NT2/D1 (cell line): ENCODE measurements around the gene MYO15B.

Source experiments
- DNase-seq: peaks from one replicate; pipeline ENCODE4 v3.0.0-alpha.2; 2011; ENCODE audit warnings: low read depth, low spot score
- H3K27me3 ChIP-seq: 2 replicates; pipeline ENCODE4 v1.6.0; 2011; ENCODE audit warnings: mild to moderate bottlenecking; ENCODE audit not compliant: insufficient read length, insufficient read depth
- H3K36me3 ChIP-seq: 2 replicates; pipeline ENCODE4 v1.6.1; 2011; ENCODE audit warnings: mild to moderate bottlenecking, low read length, mixed read lengths; ENCODE audit not compliant: insufficient read depth, insufficient read length
- H3K4me1 ChIP-seq: 2 replicates; pipeline ENCODE4 v1.5.1; 2011; ENCODE audit not compliant: insufficient read depth, insufficient read length
- H3K4me3 ChIP-seq: 2 replicates; pipeline ENCODE4 v1.5.1; 2011; ENCODE audit warnings: low read depth; ENCODE audit not compliant: insufficient read length
- H3K9ac ChIP-seq: 2 replicates; pipeline ENCODE4 v1.6.0; 2011; ENCODE audit warnings: low read depth; ENCODE audit not compliant: insufficient read length
- H3K9me3 ChIP-seq: 2 replicates; pipeline ENCODE4 v1.5.1; 2011; ENCODE audit warnings: mild to moderate bottlenecking, low read length; ENCODE audit not compliant: insufficient read depth
- SUZ12 ChIP-seq: IDR thresholded peaks from 2 replicates; pipeline ENCODE4 v1.6.1; 2011; ENCODE audit not compliant: insufficient read length, insufficient read depth; ENCODE audit errors: extremely low read depth
- YY1 ChIP-seq: IDR thresholded peaks from 2 replicates; pipeline ENCODE4 v1.6.1; 2011; ENCODE audit not compliant: insufficient read length, insufficient read depth
- ZNF274 ChIP-seq: IDR thresholded peaks from 2 replicates; pipeline ENCODE4 v1.6.1; 2011; ENCODE audit warnings: mild to moderate bottlenecking, low read depth, low read length

Gene MYO15B

DNA sequence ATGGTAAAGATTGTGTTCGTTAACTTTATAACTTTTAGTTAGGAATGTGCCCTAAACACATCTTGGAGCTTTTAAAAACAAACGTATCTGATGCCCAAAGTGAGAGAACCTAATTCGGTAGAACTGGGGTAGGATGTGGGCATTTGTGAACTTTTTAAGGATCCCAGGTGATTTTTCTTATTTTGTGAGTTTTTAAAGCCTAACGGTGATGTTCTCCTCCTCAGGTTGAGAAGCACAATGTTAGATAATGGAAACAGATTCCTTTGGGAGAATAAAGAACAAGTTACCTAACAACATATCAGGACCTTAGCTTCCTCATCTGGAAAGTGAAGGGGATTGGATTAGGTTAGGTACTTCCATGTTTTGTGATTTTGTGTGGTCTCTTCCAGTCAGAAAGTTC is 80.2 kb downstream of the MYO15B start:
- no peaks in the 10 kb centered on the region for H3K27me3 ChIP-seq
- peak overlapping the region; percentile 99 for H3K9ac ChIP-seq
- H3K9me3 ChIP-seq, result no peaks in the 10 kb centered on the region
- H3K4me1 ChIP-seq, result no peaks in the 10 kb centered on the region
- TF ChIP-seq SUZ12 (no peak), ZNF274 (no peak), YY1 (no peak)
- peak overlapping the region; percentile 99 for H3K4me3 ChIP-seq
- peaks cover 62% of the 10 kb centered on the region for H3K36me3 ChIP-seq
- DNase-seq, result no peak

DNA sequence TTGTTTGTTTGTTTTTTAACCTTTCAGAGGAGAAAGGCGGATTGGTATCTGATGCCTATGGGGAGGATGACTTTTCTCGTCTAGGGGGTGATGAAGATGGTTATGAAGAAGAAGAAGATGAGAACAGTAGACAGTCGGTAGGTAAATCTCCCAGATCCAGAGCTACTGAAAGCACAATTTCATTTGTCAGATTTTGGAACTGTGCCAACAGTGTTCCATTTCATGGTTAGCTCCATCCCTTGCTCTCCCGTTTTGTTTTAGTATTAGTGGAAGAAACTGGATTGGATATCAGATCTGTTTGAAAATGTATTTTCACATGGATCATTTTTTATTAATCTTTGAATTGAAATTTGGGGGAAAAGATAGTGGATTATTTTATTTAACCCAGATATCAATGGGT is 80.9 kb downstream of the MYO15B start:
- no peak for DNase-seq
- peaks cover 63% of the 10 kb centered on the region for H3K36me3 ChIP-seq

DNA sequence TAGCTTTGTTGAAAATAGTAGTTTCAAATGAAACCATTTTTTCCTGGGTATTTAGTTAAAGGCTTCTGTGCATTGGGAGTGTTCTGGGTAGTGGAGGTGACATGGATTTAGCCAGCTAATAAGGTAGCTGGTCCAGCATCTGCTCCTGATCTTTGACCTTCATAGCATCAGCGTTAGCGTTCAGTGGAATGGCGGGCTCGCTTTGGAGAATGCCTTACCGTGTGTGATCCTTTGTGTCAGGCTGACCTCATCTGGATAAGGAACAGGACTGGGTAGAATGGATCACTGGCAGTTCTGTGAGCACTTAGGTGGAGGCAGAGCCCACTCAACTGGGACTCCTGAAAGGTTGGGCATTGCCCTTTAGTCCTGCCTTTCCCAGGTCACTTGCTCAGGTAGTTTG is 83.3 kb downstream of the MYO15B start:
- Histone ChIP-seq H3K9me3 (no peaks in the 10 kb centered on the region), H3K9ac (no peak overlapping the region), H3K36me3 (peaks cover 61% of the 10 kb centered on the region), H3K4me1 (no peaks in the 10 kb centered on the region), H3K4me3 (no peak overlapping the region), H3K27me3 (no peaks in the 10 kb centered on the region)
- no peak for DNase-seq
- no peak for TF ChIP-seq ZNF274
- TF ChIP-seq YY1, result no peak

More for the DNA sequence above, 80.9 kb downstream of the MYO15B start:
- no peak for TF ChIP-seq SUZ12
- no peak for TF ChIP-seq ZNF274
- TF ChIP-seq YY1, result no peak
- Histone ChIP-seq H3K4me1 (no peaks in the 10 kb centered on the region), H3K9ac (no peak overlapping the region), H3K27me3 (no peaks in the 10 kb centered on the region), H3K4me3 (peak overlapping the region; percentile 99), H3K9me3 (no peaks in the 10 kb centered on the region)

DNA sequence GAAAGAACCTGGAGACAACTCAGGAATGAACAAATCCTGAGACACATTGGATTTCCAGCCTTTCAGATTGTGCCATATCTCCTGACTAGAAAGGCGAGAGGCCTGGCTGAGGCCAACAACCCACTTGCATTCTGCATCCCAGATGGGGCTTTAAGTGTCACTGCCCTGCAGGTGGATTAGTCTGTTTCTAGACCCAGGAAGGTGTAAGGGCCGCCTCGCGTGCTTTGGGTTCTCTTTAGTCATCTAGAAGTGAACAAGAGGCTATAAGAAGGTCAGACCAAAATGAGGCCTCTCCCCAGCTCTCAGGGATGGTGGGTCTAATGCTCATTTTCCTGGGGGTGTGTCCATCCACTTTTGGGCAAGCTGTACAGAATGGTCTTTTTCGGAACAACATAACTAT is 84.4 kb downstream of the MYO15B start:
- Histone ChIP-seq H3K27me3 (no peaks in the 10 kb centered on the region), H3K9ac (no peak overlapping the region), H3K9me3 (no peaks in the 10 kb centered on the region), H3K4me1 (no peaks in the 10 kb centered on the region), H3K4me3 (no peak overlapping the region), H3K36me3 (peaks cover 73% of the 10 kb centered on the region)
- TF ChIP-seq ZNF274 (no peak), SUZ12 (no peak), YY1 (no peak)
- no peak for DNase-seq

DNA sequence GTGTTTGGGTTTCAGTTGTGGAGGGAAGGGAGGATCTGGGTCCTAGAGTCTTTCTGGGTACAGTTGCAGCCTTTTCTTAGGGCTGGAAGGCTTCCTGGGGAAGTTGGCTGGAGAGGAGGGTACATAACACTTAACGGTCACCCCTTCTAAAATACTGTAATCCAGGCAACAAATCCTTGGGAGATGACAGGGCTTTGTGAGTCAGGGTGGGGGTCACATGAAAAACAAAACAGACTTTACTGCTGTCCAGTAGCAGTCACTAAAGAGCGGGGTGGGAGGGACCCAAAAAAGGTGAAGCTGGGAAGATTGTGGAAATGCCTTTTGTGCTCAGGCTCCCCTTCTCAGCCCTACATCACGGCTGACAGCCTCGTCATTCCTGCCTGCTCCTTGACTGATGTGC is 85.9 kb downstream of the MYO15B start:
- Histone ChIP-seq H3K9ac (no peak overlapping the region), H3K27me3 (no peaks in the 10 kb centered on the region), H3K9me3 (no peaks in the 10 kb centered on the region), H3K4me3 (no peak overlapping the region), H3K36me3 (peaks cover 75% of the 10 kb centered on the region), H3K4me1 (no peaks in the 10 kb centered on the region)
- DNase-seq, result no peak
- TF ChIP-seq SUZ12 (no peak), ZNF274 (no peak), YY1 (no peak)
